SU-DHL-6 (cell line): Measurements from ENCODE around the gene FRMD8.
A peak's percentile ranks its signal among the peaks of the same experiment; 100 is the strongest.

ENCODE experiments used
- H2AFZ ChIP-seq: fragments of 200-600 bp; sonication (generic); 2 replicates; pipeline ENCODE4 v1.6.1; 2014; ENCODE audit warnings: low read depth, mild to moderate bottlenecking, moderate library complexity, mixed read lengths, antibody characterized with exemption, low read length; ENCODE audit not compliant: severe bottlenecking
- H3F3A ChIP-seq: fragments of 200-600 bp; shearing (Covaris generic); 2 replicates; pipeline ENCODE4 v1.6.0; 2016; ENCODE audit warnings: antibody characterized with exemption, mild to moderate bottlenecking; ENCODE audit not compliant: insufficient read depth
- H3K27ac ChIP-seq: fragments of 200-600 bp; sonication (generic); 2 replicates; pipeline ENCODE4 v1.5.1; 2016; ENCODE audit warnings: low read depth, mild to moderate bottlenecking, low read length, moderate library complexity, mixed read lengths
- H3K27me3 ChIP-seq: fragments of 200-600 bp; sonication (generic), shearing (Covaris generic); 2 replicates; pipeline ENCODE4 v1.6.0; 2014; ENCODE audit warnings: mild to moderate bottlenecking, low read length
- H3K36me3 ChIP-seq: fragments of 200-600 bp; sonication (generic); 2 replicates; pipeline ENCODE4 v1.6.1; 2014; ENCODE audit warnings: mild to moderate bottlenecking, low read length, mixed read lengths
- H3K4me2 ChIP-seq: fragments of 300-600, 200-600 bp; shearing (Covaris generic), sonication (generic); 2 replicates; pipeline ENCODE4 v1.6.0; 2014; ENCODE audit warnings: low read length, low read depth, mild to moderate bottlenecking; ENCODE audit not compliant: poor library complexity, severe bottlenecking
- H3K4me3 ChIP-seq: fragments of 200-600 bp; sonication (generic); 2 replicates; pipeline ENCODE4 v1.5.1; 2014; ENCODE audit warnings: antibody characterized with exemption, low read length, mild to moderate bottlenecking, mixed read lengths; ENCODE audit not compliant: insufficient read depth, poor library complexity, severe bottlenecking
- H3K79me2 ChIP-seq: fragments of 200-600 bp; sonication (generic); 2 replicates; pipeline ENCODE4 v1.6.1; 2014; ENCODE audit warnings: mild to moderate bottlenecking, low read length, moderate library complexity; ENCODE audit not compliant: insufficient read depth
- H3K9ac ChIP-seq: fragments of 200-600 bp; sonication (generic); 2 replicates; pipeline ENCODE4 v1.7.0; 2014; ENCODE audit warnings: mild to moderate bottlenecking, low read length
- H3K9me2 ChIP-seq: fragments of 200-600 bp; sonication (generic); replicated peaks from 2 replicates; pipeline ENCODE4 v1.6.1; 2014; ENCODE audit warnings: low read length; ENCODE audit not compliant: insufficient read depth
- H3K9me3 ChIP-seq: fragments of 200-600 bp; sonication (generic); 2 replicates; pipeline ENCODE4 v1.6.1; 2014; ENCODE audit warnings: low read length, mixed read lengths; ENCODE audit not compliant: insufficient read depth
- H4K20me1 ChIP-seq: fragments of 200-600 bp; sonication (generic); 2 replicates; pipeline ENCODE4 v1.6.1; 2014; ENCODE audit warnings: low read depth, mild to moderate bottlenecking, antibody characterized with exemption, low read length, moderate library complexity, mixed read lengths
- CTCF ChIP-seq: fragments of 200-600 bp; sonication (generic); IDR thresholded peaks from one replicate; pipeline ENCODE4 v1.5.1; 2017; ENCODE audit warnings: antibody characterized with exemption, mild to moderate bottlenecking, low read length, moderate library complexity; ENCODE audit not compliant: insufficient read depth, poor library complexity, severe bottlenecking
- EZH2phosphoT487 ChIP-seq: fragments of 200-600 bp; sonication (generic), shearing (Covaris generic); conservative IDR thresholded peaks from 2 replicates; pipeline ENCODE4 v1.6.1; 2018; ENCODE audit warnings: mild to moderate bottlenecking, antibody characterized with exemption, low read length, moderate library complexity, mixed read lengths

Gene FRMD8

GRCh38 chr11:65402790-65403189, 16.4 kb downstream of the FRMD8 start:
- Histone ChIP-seq H3K27ac (peak overlapping the region; percentile 7; the same call in 1 of the 2 replicates), H3K9me3 (no peaks in the 10 kb centered on the region), H3K4me3 (no peak overlapping the region), H3K9ac (no peak overlapping the region), H3K27me3 (no peaks in the 10 kb centered on the region), H2AFZ (no peak overlapping the region), H3K9me2 (no peaks in the 10 kb centered on the region), H3F3A (peaks cover 25% of the 10 kb centered on the region), H3K4me2 (no peak overlapping the region), H4K20me1 (no peaks in the 10 kb centered on the region), H3K36me3 (peaks cover 4% of the 10 kb centered on the region; the same call in 1 of the 2 replicates), H3K79me2 (no peaks in the 10 kb centered on the region)
- TF ChIP-seq EZH2phosphoT487 (no peak), CTCF (no peak)

GRCh38 chr11:65403607-65404121, 17.2 kb downstream of the FRMD8 start:
- Histone ChIP-seq H3K27ac (peak overlapping the region; percentile 87), H3K27me3 (no peaks in the 10 kb centered on the region), H3K9me3 (no peaks in the 10 kb centered on the region), H2AFZ (no peak overlapping the region), H3K4me2 (peak overlapping the region; percentile 42), H3K9me2 (no peaks in the 10 kb centered on the region), H3K4me3 (no peak overlapping the region), H3F3A (peaks cover 25% of the 10 kb centered on the region), H3K9ac (peak overlapping the region; percentile 32; the same call in 1 of the 2 replicates), H4K20me1 (no peaks in the 10 kb centered on the region), H3K79me2 (peaks cover 7% of the 10 kb centered on the region; the same call in 1 of the 2 replicates), H3K36me3 (peaks cover 8% of the 10 kb centered on the region)
- TF ChIP-seq CTCF: no peak
- no peak for TF ChIP-seq EZH2phosphoT487

GRCh38 chr11:65404210-65404609, 17.8 kb downstream of the FRMD8 start:
- H3K27ac ChIP-seq: peak overlapping the region; percentile 87
- H3K4me2 ChIP-seq: peak overlapping the region; percentile 42

More at GRCh38 chr11:65404210-65404609, 17.8 kb downstream of the FRMD8 start:
- H3K36me3 ChIP-seq: peaks cover 10% of the 10 kb centered on the region
- no peak for TF ChIP-seq CTCF
- H3K79me2 ChIP-seq: peaks cover 9% of the 10 kb centered on the region; the same call in 1 of the 2 replicates
- no peak overlapping the region for H2AFZ ChIP-seq
- H3K9me2 ChIP-seq: no peaks in the 10 kb centered on the region
- peaks cover 25% of the 10 kb centered on the region for H3F3A ChIP-seq
- H3K27me3 ChIP-seq: no peaks in the 10 kb centered on the region
- H4K20me1 ChIP-seq: no peaks in the 10 kb centered on the region
- H3K4me3 ChIP-seq: no peak overlapping the region
- no peaks in the 10 kb centered on the region for H3K9me3 ChIP-seq
- peak overlapping the region; percentile 32; the same call in 1 of the 2 replicates for H3K9ac ChIP-seq
